CD14-positive monocyte (primary cell): ENCODE results near the gene RAPGEF1. TPM values are rescaled to one million over a fixed set of nuclear protein-coding genes. Genes with fewer than 3 reads are reported as not detected.

Experiments used
- DNase-seq, 3 donors: peaks; one replicate each; pipeline ENCODE4 v3.0.0-alpha.2; 2011 to 2022
- H2AFZ ChIP-seq: 2 replicates; pipeline ENCODE4 v1.6.0; 2012; ENCODE audit warnings: mild to moderate bottlenecking, low read depth, low read length, inconsistent platforms; ENCODE audit not compliant: insufficient read depth, poor library complexity, severe bottlenecking
- H3K27ac ChIP-seq, 2 donors: 1 replicate in 1 of 2; 2 replicates in 1 of 2; pipeline ENCODE4 v1.5.1; 2012 to 2013; ENCODE audit warnings: low read length in 2 of 2, control low read depth in 1 of 2, inconsistent platforms in 1 of 2, low read depth in 1 of 2, mild to moderate bottlenecking in 1 of 2
- H3K27me3 ChIP-seq, 2 donors: one replicate each; pipeline versions ENCODE4 v1.6.0 to v1.6.1; 2011 to 2013; ENCODE audit warnings: low read length in 2 of 2; ENCODE audit not compliant: control insufficient read depth in 2 of 2, insufficient read depth in 2 of 2
- H3K36me3 ChIP-seq, 2 donors: replicated peaks in 1 of 2; 1 replicate in 1 of 2; 2 replicates in 1 of 2; pipeline versions ENCODE4 v1.5.1 to v1.6.1; 2012 to 2013; ENCODE audit warnings: low read length in 2 of 2, control low read depth in 1 of 2, inconsistent platforms in 1 of 2, mild to moderate bottlenecking in 1 of 2; ENCODE audit not compliant: insufficient read depth in 2 of 2, control insufficient read depth in 1 of 2
- H3K4me1 ChIP-seq, 2 donors: 1 replicate in 1 of 2; 2 replicates in 1 of 2; pipeline versions ENCODE4 v1.5.1 to v1.6.1; 2012 to 2013; ENCODE audit warnings: low read length in 2 of 2, control low read depth in 1 of 2, inconsistent platforms in 1 of 2, mild to moderate bottlenecking in 1 of 2, moderate library complexity in 1 of 2; ENCODE audit not compliant: insufficient read depth in 2 of 2, control insufficient read depth in 1 of 2
- H3K4me2 ChIP-seq: replicated peaks from 2 replicates; pipeline ENCODE3; 2012; ENCODE audit warnings: low read length, moderate library complexity, mild to moderate bottlenecking; ENCODE audit not compliant: poor library complexity, severe bottlenecking; ENCODE audit errors: extremely low read depth
- H3K4me3 ChIP-seq, 3 experiments: fragments of 200-600 bp in 1 of 3; sonication (generic) in 1 of 3; replicated peaks in 1 of 3; 1 replicate in 2 of 3; 2 replicates in 1 of 3; pipeline ENCODE4 v1.5.1; 2011 to 2013; ENCODE audit warnings: low read length in 3 of 3, mild to moderate bottlenecking in 3 of 3, control low read depth in 2 of 3, low read depth in 2 of 3, inconsistent platforms in 1 of 3, moderate library complexity in 1 of 3
- H3K79me2 ChIP-seq: 2 replicates; pipeline ENCODE4 v1.6.0; 2012; ENCODE audit warnings: mild to moderate bottlenecking, control low read depth, inconsistent platforms, low read length, moderate library complexity; ENCODE audit not compliant: insufficient read depth
- H3K9ac ChIP-seq: 2 replicates; pipeline ENCODE4 v1.6.0; 2017; ENCODE audit warnings: low read length, mild to moderate bottlenecking; ENCODE audit not compliant: insufficient read depth, poor library complexity, severe bottlenecking
- H3K9me3 ChIP-seq, 2 donors: replicated peaks in 1 of 2; 1 replicate in 1 of 2; 2 replicates in 1 of 2; pipeline versions ENCODE4 v1.5.1 to v1.6.1; 2012 to 2013; ENCODE audit warnings: low read length in 2 of 2, control low read depth in 1 of 2; ENCODE audit not compliant: control insufficient read depth in 1 of 2, insufficient read depth in 1 of 2
- H4K20me1 ChIP-seq: 2 replicates; pipeline ENCODE4 v1.6.0; 2012; ENCODE audit warnings: mild to moderate bottlenecking, low read length, control low read depth, moderate library complexity; ENCODE audit not compliant: insufficient read depth
- H3K27ac Mint-ChIP-seq, 7 donors: one replicate each; pipeline ENCODE4 v1.8.0; 2020; ENCODE audit warnings: mild to moderate bottlenecking in 7 of 7, mixed read lengths in 7 of 7, moderate library complexity in 6 of 7, inconsistent platforms in 2 of 7
- H3K27me3 Mint-ChIP-seq, 3 donors: one replicate each; pipeline ENCODE4 v1.8.0; 2021 to 2022; ENCODE audit warnings: low read depth in 3 of 3, mild to moderate bottlenecking in 3 of 3, mixed read lengths in 3 of 3, moderate library complexity in 3 of 3, inconsistent platforms in 1 of 3
- H3K36me3 Mint-ChIP-seq, 2 donors: one replicate each; pipeline ENCODE4 v1.8.0; 2020; ENCODE audit warnings: mixed read lengths in 2 of 2, inconsistent platforms in 1 of 2, mild to moderate bottlenecking in 1 of 2
- H3K4me1 Mint-ChIP-seq: one replicate; pipeline ENCODE4 v1.8.0; 2020; ENCODE audit warnings: mild to moderate bottlenecking, mixed read lengths
- H3K4me3 Mint-ChIP-seq, 2 donors: one replicate each; pipeline ENCODE4 v1.8.0; 2020; ENCODE audit warnings: mild to moderate bottlenecking in 2 of 2, mixed read lengths in 2 of 2, moderate library complexity in 1 of 2
- H3K9me3 Mint-ChIP-seq, 7 donors: one replicate each; pipeline ENCODE4 v1.8.0; 2020 to 2022; ENCODE audit warnings: mixed read lengths in 7 of 7, mild to moderate bottlenecking in 6 of 7, moderate library complexity in 6 of 7, inconsistent platforms in 2 of 7
- WGBS: methylation state at CpG from one replicate; pipeline ENCODE4 v1.1.5; 2013; ENCODE audit warnings: missing lambda C conversion rate; ENCODE audit not compliant: insufficient coverage; 5-methylcytosine and 5-hydroxymethylcytosine counted together
- intact Hi-C, 2 donors: fragments of 100-400 bp; cut with micrococcal nuclease; formaldehyde crosslinking; loops; one replicate each; pipeline versions ENCODE4 v1.15.0 to v1.15.1; 2023
- polyA plus RNA-seq, 3 donors: library from polyadenylated mRNA; depleted of rRNA in 1 of 3; unstranded in 2 of 3; stranded (reverse) in 1 of 3; fragments of 300-500 nt in 2 of 3; fragments of >200 nt in 1 of 3; fragmentation: Illumina TruSeq in 2 of 3; gene quantifications; 1 replicate in 2 of 3; 2 replicates in 1 of 3; pipeline ENCODE4 v1.2.3, GENCODE V29; 2012 to 2021
- TF ChIP-seq, protein P1 (sequence below): fragments of 200-600 bp; IDR thresholded peaks from one replicate; pipeline ENCODE4 v1.8.0; 2022; ENCODE audit warnings: antibody characterized with exemption, mild to moderate bottlenecking

The RAPGEF1 gene
- polyA plus RNA-seq, 3 donors: 1.7 to 71.7 (median 3.0) TPM

GRCh38 chr9:131708226-131709002 lies 31.5 kb downstream of the RAPGEF1 start:
- TF ChIP-seq, protein P1, sequence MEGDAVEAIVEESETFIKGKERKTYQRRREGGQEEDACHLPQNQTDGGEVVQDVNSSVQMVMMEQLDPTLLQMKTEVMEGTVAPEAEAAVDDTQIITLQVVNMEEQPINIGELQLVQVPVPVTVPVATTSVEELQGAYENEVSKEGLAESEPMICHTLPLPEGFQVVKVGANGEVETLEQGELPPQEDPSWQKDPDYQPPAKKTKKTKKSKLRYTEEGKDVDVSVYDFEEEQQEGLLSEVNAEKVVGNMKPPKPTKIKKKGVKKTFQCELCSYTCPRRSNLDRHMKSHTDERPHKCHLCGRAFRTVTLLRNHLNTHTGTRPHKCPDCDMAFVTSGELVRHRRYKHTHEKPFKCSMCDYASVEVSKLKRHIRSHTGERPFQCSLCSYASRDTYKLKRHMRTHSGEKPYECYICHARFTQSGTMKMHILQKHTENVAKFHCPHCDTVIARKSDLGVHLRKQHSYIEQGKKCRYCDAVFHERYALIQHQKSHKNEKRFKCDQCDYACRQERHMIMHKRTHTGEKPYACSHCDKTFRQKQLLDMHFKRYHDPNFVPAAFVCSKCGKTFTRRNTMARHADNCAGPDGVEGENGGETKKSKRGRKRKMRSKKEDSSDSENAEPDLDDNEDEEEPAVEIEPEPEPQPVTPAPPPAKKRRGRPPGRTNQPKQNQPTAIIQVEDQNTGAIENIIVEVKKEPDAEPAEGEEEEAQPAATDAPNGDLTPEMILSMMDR: no peak
- Mint-ChIP-seq H3K4me1 (peaks cover 85% of the 10 kb centered on the region), H3K4me3 (peak overlapping the region; percentile 70 to 79), H3K9me3 (peaks cover 0 to 6% (median 2%) of the 10 kb centered on the region in 7 donors), H3K27me3 (peaks cover 0 to 1% (median 0%) of the 10 kb centered on the region in 3 donors), H3K36me3 (peaks cover 28 to 46% of the 10 kb centered on the region in 2 donors), H3K27ac (peak overlapping the region; percentile 96 to 99 (median 98))
- Histone ChIP-seq H3K36me3 (no peaks in the 10 kb centered on the region), H3K27me3 (no peaks in the 10 kb centered on the region), H3K4me1 (peaks cover 70 to 81% of the 10 kb centered on the region in 2 donors), H3K9me3 (no peaks in the 10 kb centered on the region), H2AFZ (no peak overlapping the region), H3K79me2 (peaks cover 100% of the 10 kb centered on the region), H4K20me1 (peaks cover 13% of the 10 kb centered on the region), H3K4me2 (peak overlapping the region; percentile 39), H3K4me3 (peak overlapping the region in 1 of 3 experiments; percentile 24), H3K27ac (peak overlapping the region; percentile 79 to 90), H3K9ac (peak overlapping the region; percentile 61)
- intact Hi-C loops: no loop called here
- 79% methylated on average over 8 of the region's 13 CpGs for whole genome bisulfite sequencing
- DNase-seq: peak in 2 of 3 donors; percentile 64 to 72

- peak; percentile 79 to 89 (median 86) for DNase-seq
- Histone ChIP-seq H3K79me2 (peaks cover 100% of the 10 kb centered on the region), H3K27ac (peak overlapping the region; percentile 79 to 90), H3K27me3 (no peaks in the 10 kb centered on the region), H3K4me1 (peaks cover 77 to 87% of the 10 kb centered on the region in 2 donors), H3K36me3 (no peaks in the 10 kb centered on the region), H3K4me3 (peak overlapping the region in 1 of 3 experiments; percentile 24), H2AFZ (no peak overlapping the region), H3K4me2 (peak overlapping the region; percentile 39), H4K20me1 (peaks cover 9% of the 10 kb centered on the region), H3K9me3 (no peaks in the 10 kb centered on the region), H3K9ac (peak overlapping the region; percentile 61)
- TF ChIP-seq, protein P1: no peak
- Mint-ChIP-seq H3K27ac (peak overlapping the region; percentile 96 to 99 (median 98)), H3K4me1 (peaks cover 86% of the 10 kb centered on the region), H3K27me3 (peaks cover 0 to 1% (median 0%) of the 10 kb centered on the region in 3 donors), H3K4me3 (peak overlapping the region; percentile 70 to 79), H3K9me3 (peaks cover 0 to 6% (median 2%) of the 10 kb centered on the region in 7 donors), H3K36me3 (peaks cover 23 to 39% of the 10 kb centered on the region in 2 donors)
- 0% methylated on average over 3 of the region's 4 CpGs for WGBS
- intact Hi-C loops: loop anchor here in 1 of 2 donors (2.0 kb wide), 1 partner anchor 25 kb away; no protein-coding TSS in a partner anchor
Observed at GRCh38 chr9:131707733-131708157, 32.1 kb downstream of the RAPGEF1 start.
